Cardiac septum (tissue), 1 donor: ENCODE measurements around the gene CEACAM20. TPM values are rescaled to one million over a fixed set of nuclear protein-coding genes. Genes with fewer than 3 reads are reported as not detected.
"Not testable (repeated sequence)": the region's sequence is repeated elsewhere in the genome, so short reads cannot be mapped to it uniquely, and the experiment has no call there.

ENCODE experiments used
- DNase-seq: peaks from one replicate; pipeline ENCODE4 v3.0.0-alpha.2; 2020; ENCODE audit warnings: low spot score
- intact Hi-C: fragments of 100-400 bp; cut with DNase I; formaldehyde crosslinking; loops from one replicate; pipeline ENCODE4 v1.14.0; 2022
- total RNA-seq: library from RNA; stranded (reverse); fragmentation: NEBNext Ultra II Directional; extraction: Animal tissue kit (Norgen Biotek cat#: 25700); gene quantifications from one replicate; pipeline ENCODE4 v1.2.1, GENCODE V29; 2021
- donor health status: DM: no; HTN: no; CAD: no.

The CEACAM20 gene
- total RNA-seq, 1 donor from 2014 or later, result not detected

- intact Hi-C loops, result no loop called here
- DNase-seq, result no peak
These were observed 22.4 kb upstream of the CEACAM20 start for GRCh38 chr19:44551850-44552249.

- intact Hi-C loops, result not testable (repeated sequence)
These were observed 21.5 kb upstream of the CEACAM20 start for GRCh38 chr19:44550976-44551375.

GRCh38 chr19:44549507-44549906, 20.0 kb upstream of the CEACAM20 start:
- intact Hi-C loops, result no loop called here
- DNase-seq, result no peak

More at GRCh38 chr19:44550976-44551375, 21.5 kb upstream of the CEACAM20 start:
- DNase-seq, result not testable (repeated sequence)

GRCh38 chr19:44548736-44549135, 19.3 kb upstream of the CEACAM20 start:
- no peak for DNase-seq
- intact Hi-C loops, result no loop called here

DNA sequence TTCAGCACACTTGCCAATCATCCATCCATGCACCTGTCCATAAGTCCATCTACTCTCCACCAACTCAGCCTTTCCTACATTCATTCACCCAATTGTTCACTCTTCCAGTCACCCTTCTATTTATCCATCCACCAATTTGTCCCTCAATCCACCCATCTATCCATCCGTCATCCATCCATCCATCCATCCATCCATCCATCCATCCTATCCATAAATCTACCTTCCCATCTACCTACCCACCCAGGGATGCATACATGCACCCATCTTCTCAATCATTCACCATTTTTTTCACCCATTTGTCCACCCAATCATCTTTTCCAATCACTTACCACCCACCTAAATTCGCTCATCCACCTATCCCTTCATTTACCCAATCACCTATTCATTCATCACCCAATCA, 14.6 kb upstream of the CEACAM20 start:
- intact Hi-C loops, result no loop called here
- DNase-seq, result no peak

- no peak for DNase-seq
- intact Hi-C loops, result no loop called here
These were observed 13.2 kb upstream of the CEACAM20 start for GRCh38 chr19:44542671-44543070.

DNA sequence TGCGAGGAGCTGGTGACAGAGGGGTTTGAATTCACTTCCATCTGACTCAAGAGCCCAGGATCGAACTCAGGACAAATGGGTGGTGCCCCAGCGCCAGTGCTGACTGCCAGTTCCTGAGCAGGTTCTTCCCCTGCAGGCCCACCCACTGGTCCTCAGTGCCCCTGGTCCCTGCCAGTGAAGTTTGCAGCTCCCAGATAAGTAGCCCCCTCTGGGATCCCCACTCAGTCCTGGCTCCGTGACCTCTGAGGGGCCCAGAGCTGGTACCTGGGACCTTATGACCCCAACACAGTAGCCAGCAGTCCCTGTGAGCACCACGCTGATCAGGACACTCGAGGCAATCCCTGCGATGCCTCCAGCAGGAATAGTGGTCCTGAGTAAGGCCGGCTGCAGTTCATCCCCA, 11.3 kb upstream of the CEACAM20 start:
- no peak for DNase-seq
- intact Hi-C loops, result no loop called here

GRCh38 chr19:44539991-44540390, 10.5 kb upstream of the CEACAM20 start:
- intact Hi-C loops, result no loop called here
- DNase-seq, result no peak

DNA sequence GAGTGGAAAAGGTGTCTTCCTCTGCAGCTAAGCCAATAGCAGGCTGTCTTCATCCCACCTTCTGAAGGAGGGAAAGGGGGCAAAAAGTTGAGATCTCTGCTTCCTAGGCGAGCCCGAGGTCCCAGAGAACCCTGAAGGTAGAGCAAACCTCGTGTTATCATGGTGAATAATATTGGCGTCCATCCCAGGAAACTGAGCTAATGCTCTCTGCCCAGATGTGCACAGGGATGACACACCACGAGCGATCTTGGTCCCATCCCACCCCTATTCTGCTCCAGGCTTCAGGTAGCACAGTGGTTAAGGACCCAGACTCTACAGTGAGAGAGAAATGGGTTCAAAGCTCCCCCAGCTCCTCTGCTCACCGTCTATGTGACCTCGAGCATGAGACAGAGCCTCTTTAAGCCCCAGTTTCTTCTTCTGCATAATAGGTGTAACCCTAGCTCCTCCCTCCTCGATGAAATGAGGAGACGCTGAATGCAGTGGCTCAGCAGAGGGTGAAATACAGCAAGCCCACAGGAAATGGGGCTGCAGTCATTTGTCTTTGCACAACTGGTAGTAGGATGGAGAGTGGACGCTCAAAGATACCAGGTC, 9.9 kb upstream of the CEACAM20 start:
- intact Hi-C loops, result no loop called here

GRCh38 chr19:44535361-44535760, 5.9 kb upstream of the CEACAM20 start:
- DNase-seq, intact Hi-C loops: not testable (repeated sequence)

More for the DNA sequence above, 9.9 kb upstream of the CEACAM20 start:
- DNase-seq, result no peak

DNA sequence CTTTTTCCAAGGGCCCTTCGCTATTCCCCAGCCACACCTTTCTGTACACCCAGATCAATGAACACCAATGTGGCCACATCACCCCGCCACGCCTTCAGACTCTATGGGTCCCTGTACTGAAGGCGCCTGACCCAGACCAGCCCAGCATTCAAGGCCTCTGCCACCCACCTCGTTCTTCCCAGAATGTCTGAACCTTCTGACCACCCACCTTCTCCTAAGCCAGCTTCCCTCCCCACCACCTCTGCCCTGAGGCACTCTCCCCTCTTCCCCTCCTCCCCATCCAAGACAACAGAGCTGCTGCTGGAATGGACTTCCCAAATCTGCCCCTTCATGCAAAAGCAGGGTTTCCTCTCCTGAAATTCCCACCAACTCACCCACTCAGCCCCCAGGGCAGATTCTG, 3.3 kb upstream of the CEACAM20 start:
- intact Hi-C loops, result no loop called here
- DNase-seq, result no peak

GRCh38 chr19:44530777-44531176, 1.3 kb upstream of the CEACAM20 start:
- no peak for DNase-seq
- intact Hi-C loops, result no loop called here

DNA sequence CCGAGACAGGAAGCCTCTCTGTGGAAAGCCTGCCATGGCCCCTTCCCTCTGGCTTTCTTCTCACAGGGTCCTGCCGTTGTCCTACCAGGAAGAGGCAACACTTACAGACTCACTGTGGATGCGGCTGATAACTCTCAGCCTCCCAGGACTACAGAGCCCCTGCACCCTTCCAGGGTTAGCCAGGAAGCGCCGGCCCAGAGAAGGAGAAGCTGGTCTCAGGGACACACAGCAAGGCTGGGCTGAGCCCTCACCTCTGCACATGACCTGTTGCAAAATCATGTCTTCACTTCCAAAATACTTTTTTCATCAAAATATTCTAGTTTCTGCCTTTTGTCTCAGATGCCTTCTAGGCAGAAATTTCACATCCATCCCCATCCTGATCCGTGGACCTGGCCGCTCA, 1.9 kb downstream of the CEACAM20 start:
- intact Hi-C loops, result no loop called here
- DNase-seq, result no peak

DNA sequence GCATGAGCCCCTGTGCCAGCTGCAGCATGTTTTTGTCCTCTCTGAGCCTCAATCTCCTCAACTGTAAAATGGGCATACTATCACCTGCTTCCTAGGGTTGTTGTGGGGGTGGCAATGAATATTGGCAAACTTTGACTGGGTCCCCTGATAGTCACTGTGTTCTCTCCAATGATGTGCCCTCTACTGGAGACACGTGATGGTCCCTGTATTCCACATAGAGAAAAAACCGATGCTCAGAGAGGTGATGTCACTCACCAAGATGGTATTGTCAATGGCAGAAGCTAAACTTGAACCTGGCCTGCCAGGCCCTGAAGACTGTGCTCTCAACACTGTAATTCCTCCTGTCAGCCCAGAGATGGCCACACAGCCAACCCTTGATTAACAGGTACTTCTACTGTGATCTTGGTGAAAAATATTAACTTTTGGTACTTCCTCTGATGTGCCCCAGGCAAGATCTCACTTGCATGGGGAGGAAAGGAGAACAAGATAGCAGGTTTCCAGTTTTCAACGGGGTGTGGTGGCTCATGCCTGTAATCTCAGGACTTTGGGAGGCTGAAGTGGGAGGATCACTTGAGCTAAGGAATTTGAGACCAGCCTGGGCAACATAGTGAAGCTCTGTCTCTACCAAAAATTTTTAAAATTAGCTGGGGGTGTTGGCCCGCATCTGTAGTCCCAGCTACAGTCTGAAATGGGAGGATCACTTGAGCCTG, 3.6 kb downstream of the CEACAM20 start:
- intact Hi-C loops, result no loop called here
- DNase-seq, result no peak

GRCh38 chr19:44521370-44521769, 8.1 kb downstream of the CEACAM20 start:
- no peak for DNase-seq
- intact Hi-C loops, result no loop called here

- intact Hi-C loops, result no loop called here
These were observed 12.3 kb downstream of the CEACAM20 start for GRCh38 chr19:44517146-44517545.

DNA sequence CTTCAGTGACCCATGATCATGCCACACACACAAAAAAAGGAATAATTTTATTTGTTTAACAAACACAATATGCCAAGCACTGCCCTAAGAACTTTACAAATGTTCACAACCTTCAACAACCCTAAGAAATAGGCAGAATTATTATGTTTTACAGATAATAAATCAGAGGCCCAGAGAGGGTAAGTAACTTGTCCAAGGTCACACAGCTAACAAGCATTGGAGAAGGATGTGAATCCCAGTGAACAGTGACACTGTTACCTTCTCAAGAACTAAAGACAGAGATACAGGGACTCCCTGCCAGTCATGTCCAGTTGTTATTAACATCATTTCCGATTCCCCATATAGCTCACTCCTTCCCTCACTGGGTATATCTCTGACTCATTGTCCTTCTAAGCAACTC, 13.6 kb downstream of the CEACAM20 start:
- intact Hi-C loops, result no loop called here
- DNase-seq, result no peak

More at GRCh38 chr19:44517146-44517545, 12.3 kb downstream of the CEACAM20 start:
- no peak for DNase-seq

DNA sequence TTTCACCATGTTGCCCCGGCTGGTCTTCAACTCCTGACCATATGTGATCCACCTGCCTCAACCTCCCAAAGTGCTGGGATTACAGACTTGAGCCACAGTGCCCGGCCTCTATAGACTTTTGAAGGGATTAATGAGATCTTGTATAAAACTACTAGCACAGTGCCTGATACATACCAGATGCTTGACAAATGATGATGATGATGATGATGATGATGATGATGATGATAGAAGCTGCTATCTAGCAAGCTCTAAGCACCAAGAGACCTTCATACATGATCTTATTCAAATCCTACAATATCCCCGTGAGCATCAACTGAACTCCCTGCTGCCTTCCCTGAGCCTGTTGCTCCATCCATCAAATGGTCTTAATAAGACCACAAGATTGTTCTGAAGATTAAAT, 14.4 kb downstream of the CEACAM20 start:
- intact Hi-C loops, result no loop called here
- DNase-seq, result no peak

- DNase-seq, result no peak
- intact Hi-C loops, result no loop called here
These were observed 16.9 kb downstream of the CEACAM20 start for GRCh38 chr19:44512326-44513298.

- DNase-seq, result no peak
- intact Hi-C loops, result no loop called here
These were observed 20.0 kb downstream of the CEACAM20 start for GRCh38 chr19:44509478-44509877.
